Skeletal muscle tissue (tissue), 4 donors: ENCODE measurements around the gene PLCH1. TPM values are rescaled to one million over a fixed set of nuclear protein-coding genes. Genes with fewer than 3 reads are reported as not detected.

Experiments
- H3K27ac ChIP-seq: one replicate; pipeline ENCODE4 v1.7.0; 2013; ENCODE audit warnings: mild to moderate bottlenecking, low read depth, low read length, inconsistent platforms
- H3K27me3 ChIP-seq, 3 donors: one replicate each; pipeline ENCODE4 v1.7.0; 2013; ENCODE audit warnings: low read length in 3 of 3; ENCODE audit not compliant: control insufficient read depth in 3 of 3, insufficient read depth in 3 of 3
- H3K36me3 ChIP-seq, 3 donors: one replicate each; pipeline ENCODE4 v1.7.0; 2013; ENCODE audit warnings: low read length in 3 of 3; ENCODE audit not compliant: control insufficient read depth in 3 of 3, insufficient read depth in 3 of 3
- H3K4me1 ChIP-seq, 3 donors: one replicate each; pipeline ENCODE4 v1.7.0; 2013; ENCODE audit warnings: low read length in 3 of 3, mild to moderate bottlenecking in 3 of 3; ENCODE audit not compliant: control insufficient read depth in 3 of 3, insufficient read depth in 3 of 3
- H3K4me3 ChIP-seq, 3 donors: one replicate each; pipeline ENCODE4 v1.7.0; 2013; ENCODE audit warnings: low read length in 3 of 3
- H3K9ac ChIP-seq, 3 donors: one replicate each; pipeline ENCODE4 v1.7.0; 2013; ENCODE audit warnings: low read length in 3 of 3, mild to moderate bottlenecking in 3 of 3, moderate library complexity in 2 of 3, low read depth in 1 of 3
- H3K9me3 ChIP-seq, 3 donors: one replicate each; pipeline ENCODE4 v1.7.0; 2013; ENCODE audit warnings: low read length in 3 of 3; ENCODE audit not compliant: control insufficient read depth in 3 of 3
- total RNA-seq: library from RNA; depleted of rRNA; stranded (reverse); fragments of >200 nt; gene quantifications from one replicate; pipeline ENCODE4 v1.2.3, GENCODE V29; 2014
- donor health status: Osteomylitis.

PLCH1 gene
- total RNA-seq, 1 donor from 2014 or later = 0.52 TPM

DNA sequence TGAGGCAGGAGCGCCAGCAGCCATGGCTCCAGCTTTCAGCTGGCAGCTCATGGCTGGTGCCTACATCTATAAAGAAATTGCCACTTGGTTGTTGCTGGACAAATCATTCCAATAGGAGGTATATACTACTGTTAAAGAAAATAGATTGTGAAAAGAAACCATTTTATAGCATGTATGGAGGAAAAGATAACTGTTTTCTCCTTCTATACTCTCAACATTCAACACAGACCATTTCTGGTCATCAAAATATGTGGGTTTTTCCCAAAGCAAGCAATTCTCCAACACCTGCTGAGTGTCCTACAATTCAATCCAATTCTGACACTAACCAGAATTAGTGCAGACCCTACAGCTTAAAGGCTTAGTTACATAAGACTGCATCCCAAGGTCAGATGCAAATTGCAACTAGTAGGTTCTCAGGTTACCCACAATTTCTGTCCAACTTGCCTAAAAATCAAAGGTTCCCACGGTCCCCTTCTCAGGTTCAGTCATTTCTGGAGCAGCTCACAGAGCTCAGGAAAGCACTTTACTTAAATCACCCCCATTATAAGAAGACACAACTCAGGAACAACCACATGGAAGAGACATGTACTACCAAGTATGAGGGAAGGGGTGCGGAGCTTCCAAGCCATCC lies 409.0 kb downstream of the PLCH1 start:
- Histone ChIP-seq H3K4me1 (no peaks in the 10 kb centered on the region), H3K9ac (no peak overlapping the region), H3K36me3 (no peaks in the 10 kb centered on the region), H3K27me3 (no peaks in the 10 kb centered on the region), H3K9me3 (no peaks in the 10 kb centered on the region), H3K27ac (no peak overlapping the region), H3K4me3 (no peak overlapping the region)

DNA sequence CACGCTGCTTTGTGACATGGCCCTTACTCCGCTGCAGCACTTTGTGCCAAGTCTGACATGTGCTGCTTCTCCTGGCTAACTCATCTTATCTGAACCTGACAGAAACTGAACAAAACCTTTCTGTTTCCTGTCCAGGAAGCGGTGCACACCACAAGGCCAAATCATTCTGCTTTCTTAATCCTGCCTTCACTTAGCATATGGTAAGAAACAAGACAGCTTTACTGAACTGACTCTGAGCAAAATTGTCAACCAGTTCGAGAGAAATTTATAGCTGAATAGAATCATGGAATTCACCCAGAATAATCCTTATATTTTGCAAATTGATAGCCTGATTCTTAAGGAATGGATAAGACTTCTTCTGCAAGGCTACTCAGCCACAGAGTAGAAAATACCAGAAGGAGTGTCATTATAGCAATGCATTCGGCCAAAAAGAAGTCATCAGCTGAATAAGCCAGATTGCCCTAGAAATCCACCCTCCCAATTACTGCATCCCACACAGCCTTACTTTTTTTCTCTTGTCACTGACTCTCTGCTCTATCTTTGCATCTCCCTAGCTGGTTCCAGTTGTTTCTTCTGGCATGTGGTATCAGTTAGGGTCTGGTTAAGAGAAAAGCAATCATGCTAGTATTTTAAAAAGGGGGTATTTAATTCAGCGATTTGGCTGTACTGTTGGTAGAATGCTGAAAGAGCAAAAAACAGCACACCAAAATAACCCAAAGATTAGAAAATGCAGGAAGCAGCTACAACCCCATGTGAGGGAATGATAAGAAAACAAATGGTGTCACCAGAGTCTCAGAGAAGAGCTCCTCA lies 409.8 kb downstream of the PLCH1 start:
- Histone ChIP-seq H3K9ac (no peak overlapping the region), H3K4me3 (no peak overlapping the region), H3K9me3 (no peaks in the 10 kb centered on the region), H3K4me1 (no peaks in the 10 kb centered on the region), H3K27ac (no peak overlapping the region), H3K36me3 (no peaks in the 10 kb centered on the region), H3K27me3 (no peaks in the 10 kb centered on the region)

DNA sequence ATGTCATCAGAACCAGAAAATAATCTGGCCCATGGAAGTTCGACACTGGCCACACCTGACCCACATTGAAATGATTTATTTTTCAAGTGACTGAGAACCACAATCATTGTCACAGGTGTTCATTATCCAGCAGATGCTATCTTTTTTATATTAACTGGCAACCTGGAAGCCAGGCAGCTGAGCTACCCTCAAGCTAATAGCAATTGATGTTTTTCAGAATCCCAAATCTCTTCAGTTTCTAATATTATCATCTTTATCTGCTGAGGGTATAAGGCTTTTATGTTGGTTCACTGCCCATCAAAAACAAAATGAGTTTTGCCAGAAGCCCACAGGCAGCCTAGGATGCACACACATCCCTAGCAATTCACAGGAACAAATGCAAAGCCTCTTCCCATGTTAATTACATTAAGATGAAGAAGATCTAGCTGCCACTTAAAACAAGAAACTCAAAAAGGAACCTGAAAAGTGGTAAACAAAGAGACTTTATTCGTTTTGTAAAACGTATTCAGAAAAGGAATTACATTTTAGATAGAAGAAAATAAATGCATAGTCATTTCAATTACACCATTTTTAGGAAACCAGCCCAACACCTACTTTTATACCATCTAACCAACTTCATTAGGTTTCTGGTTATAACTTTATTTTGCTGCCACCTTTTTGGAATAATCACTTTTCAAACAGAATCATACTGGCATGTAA lies 410.5 kb downstream of the PLCH1 start:
- H3K27ac ChIP-seq = no peak overlapping the region
- H3K4me1 ChIP-seq = no peaks in the 10 kb centered on the region
- no peak overlapping the region for H3K9ac ChIP-seq

DNA sequence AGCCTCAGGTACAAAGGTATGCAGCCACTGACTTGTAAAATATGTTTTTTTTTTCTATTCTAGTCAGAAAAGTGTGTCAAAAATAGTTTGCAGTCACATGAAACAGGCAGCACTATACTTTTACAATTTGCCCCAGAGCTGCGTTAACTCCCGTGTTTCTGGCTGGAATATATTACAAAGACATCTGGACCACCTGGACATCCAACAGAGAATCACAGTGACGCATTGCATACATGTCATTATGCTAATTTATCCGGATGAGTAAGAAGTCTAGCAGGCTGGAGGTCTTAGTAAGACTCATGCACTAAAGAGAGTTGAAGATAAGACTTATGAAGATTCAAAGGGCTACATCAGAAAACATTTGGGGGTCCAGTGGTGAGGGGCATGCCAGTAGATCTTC lies 412.2 kb downstream of the PLCH1 start:
- H3K27ac ChIP-seq = no peak overlapping the region
- no peaks in the 10 kb centered on the region for H3K27me3 ChIP-seq
- no peaks in the 10 kb centered on the region for H3K4me1 ChIP-seq
- no peaks in the 10 kb centered on the region for H3K9me3 ChIP-seq
- no peak overlapping the region for H3K9ac ChIP-seq
- H3K4me3 ChIP-seq = no peak overlapping the region
- no peaks in the 10 kb centered on the region for H3K36me3 ChIP-seq

More for the DNA sequence above, 410.5 kb downstream of the PLCH1 start:
- no peaks in the 10 kb centered on the region for H3K9me3 ChIP-seq
- no peak overlapping the region for H3K4me3 ChIP-seq
- no peaks in the 10 kb centered on the region for H3K36me3 ChIP-seq
- H3K27me3 ChIP-seq = no peaks in the 10 kb centered on the region

DNA sequence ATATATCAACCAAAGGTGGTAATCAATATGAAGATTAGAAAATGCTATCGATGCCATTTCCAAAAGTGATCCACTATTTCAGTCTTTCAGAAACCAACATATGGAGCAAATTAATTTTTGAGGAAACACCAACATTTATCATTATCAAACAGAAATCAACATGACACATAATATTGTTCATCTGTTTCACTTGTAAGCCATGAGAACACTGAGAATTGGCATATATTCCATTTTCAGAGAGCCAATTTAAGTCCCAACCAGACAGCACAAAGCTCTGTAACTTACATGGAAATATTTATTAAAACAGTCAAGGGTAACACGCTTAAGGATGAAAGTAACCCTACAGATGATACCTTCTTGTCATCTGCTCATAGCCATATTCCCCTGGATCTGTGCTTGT lies 413.8 kb downstream of the PLCH1 start:
- no peaks in the 10 kb centered on the region for H3K9me3 ChIP-seq
- H3K4me3 ChIP-seq = no peak overlapping the region
- H3K4me1 ChIP-seq = no peaks in the 10 kb centered on the region
- no peak overlapping the region for H3K27ac ChIP-seq
- H3K36me3 ChIP-seq = no peaks in the 10 kb centered on the region
- H3K27me3 ChIP-seq = no peaks in the 10 kb centered on the region
- no peak overlapping the region for H3K9ac ChIP-seq

DNA sequence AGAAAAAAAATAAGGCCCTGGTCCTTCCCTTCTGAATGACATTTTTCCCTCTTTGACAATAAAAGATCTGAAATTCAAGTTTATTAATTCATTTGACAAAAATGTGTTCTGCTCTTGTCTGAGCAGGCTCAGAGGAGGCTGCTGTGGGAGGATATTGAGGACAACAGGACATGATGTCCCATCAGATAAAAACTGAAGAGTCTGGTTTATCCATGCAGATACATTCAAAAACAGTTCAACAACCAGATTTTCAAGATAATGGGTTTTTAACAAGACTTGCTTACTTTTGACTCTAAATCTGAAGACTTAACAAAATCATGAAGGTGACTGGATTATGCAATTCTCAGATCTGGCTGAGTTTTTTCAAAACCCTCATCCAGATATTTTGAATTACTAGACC lies 414.5 kb downstream of the PLCH1 start:
- Histone ChIP-seq H3K4me1 (no peaks in the 10 kb centered on the region), H3K27me3 (no peaks in the 10 kb centered on the region), H3K9me3 (no peaks in the 10 kb centered on the region), H3K36me3 (no peaks in the 10 kb centered on the region), H3K4me3 (no peak overlapping the region), H3K9ac (no peak overlapping the region), H3K27ac (no peak overlapping the region)

DNA sequence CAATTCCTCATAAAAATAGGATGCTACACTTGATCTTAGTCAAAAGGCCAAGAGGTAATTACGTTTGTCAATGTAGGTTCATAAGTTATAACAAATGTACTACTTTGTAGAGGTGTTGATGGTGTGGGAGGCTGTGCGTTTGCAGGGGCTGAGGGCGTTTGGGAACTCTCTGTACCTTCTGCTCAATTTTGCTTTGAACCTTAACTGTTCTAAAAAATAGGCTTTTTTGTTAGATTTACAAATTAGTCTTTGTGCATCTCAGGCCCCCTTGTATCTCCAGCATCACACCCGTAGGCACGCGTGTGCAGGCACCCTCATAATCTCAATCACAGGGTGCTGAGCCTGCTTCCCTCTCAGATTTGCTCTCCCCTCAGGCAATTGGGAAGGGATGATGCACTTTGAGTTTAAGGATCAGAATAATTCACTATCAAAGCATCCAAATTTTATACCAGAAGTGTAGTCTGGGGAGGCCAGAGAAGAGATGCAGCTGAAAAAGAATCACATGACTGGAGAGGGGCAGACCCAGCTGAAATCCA lies 415.3 kb downstream of the PLCH1 start:
- no peak overlapping the region for H3K4me3 ChIP-seq
- H3K9me3 ChIP-seq = no peaks in the 10 kb centered on the region
- H3K27ac ChIP-seq = no peak overlapping the region
- H3K27me3 ChIP-seq = no peaks in the 10 kb centered on the region
- H3K4me1 ChIP-seq = no peaks in the 10 kb centered on the region
- no peak overlapping the region for H3K9ac ChIP-seq
- H3K36me3 ChIP-seq = no peaks in the 10 kb centered on the region

DNA sequence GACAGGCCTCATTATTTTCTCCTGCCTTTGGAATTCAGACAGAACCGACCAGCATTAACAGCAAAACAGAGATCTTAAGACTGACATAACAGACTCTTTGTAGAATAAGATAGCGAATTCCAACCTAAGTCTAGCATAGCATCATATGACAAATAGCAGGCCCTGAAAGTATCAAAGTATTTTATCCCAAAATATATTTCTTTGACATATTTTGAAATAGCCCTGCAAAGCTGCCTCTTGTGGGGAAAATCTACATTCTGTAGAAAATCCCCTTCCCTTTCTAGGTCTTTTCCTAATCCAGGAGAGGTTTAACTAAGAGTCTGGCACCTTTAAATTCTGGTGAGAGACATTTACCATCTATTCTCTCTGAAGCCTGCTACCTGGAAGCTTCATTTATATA lies 417.0 kb downstream of the PLCH1 start:
- no peaks in the 10 kb centered on the region for H3K27me3 ChIP-seq
- no peak overlapping the region for H3K4me3 ChIP-seq
- H3K4me1 ChIP-seq = no peaks in the 10 kb centered on the region
- no peak overlapping the region for H3K27ac ChIP-seq
- H3K9ac ChIP-seq = no peak overlapping the region
- no peaks in the 10 kb centered on the region for H3K9me3 ChIP-seq
- no peaks in the 10 kb centered on the region for H3K36me3 ChIP-seq

DNA sequence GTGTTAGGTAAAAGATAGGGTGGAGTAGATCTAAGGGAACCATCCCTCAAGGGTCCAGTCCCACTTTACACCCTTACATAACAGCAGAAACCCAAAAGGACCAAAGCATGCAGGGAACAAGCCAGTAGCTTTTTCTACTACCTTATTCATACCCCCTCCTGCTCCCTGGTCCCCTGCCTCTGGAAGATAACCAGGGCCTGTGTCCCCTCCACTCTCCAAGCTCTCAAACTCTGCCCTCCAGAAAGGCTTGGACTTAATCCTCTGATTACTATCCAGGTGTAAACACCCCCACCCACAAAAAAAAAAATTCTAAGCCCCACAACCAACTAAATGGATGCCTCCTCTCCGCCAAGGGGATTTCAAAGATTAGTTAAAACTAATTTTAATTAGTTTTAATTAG lies 417.4 kb downstream of the PLCH1 start:
- Histone ChIP-seq H3K27ac (no peak overlapping the region), H3K27me3 (no peaks in the 10 kb centered on the region), H3K4me3 (no peak overlapping the region), H3K9me3 (no peaks in the 10 kb centered on the region), H3K36me3 (no peaks in the 10 kb centered on the region), H3K4me1 (peaks cover 0 to under 1% (median 0%) of the 10 kb centered on the region in 3 donors), H3K9ac (no peak overlapping the region)

DNA sequence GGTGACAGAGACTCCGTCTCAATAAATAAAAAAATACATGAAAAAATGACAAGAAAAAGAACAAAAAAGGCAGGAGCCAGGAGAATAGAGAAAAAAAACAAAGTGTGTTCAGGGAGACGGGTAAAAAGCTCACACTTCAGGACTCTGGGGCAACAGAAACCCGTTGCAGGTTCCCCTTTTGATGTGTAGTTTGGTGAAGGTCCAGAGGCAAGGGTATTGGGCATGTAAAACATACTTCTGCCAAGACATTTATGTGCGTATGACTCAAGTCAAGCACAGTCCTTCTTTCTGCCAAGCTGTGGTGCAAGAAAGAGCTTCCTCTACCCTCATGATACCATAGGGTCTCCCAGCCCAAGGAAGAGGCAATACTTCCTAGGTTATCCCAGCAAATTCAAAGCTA lies 418.0 kb downstream of the PLCH1 start:
- Histone ChIP-seq H3K36me3 (no peaks in the 10 kb centered on the region), H3K4me1 (peaks cover 0 to 6% (median 2%) of the 10 kb centered on the region in 3 donors), H3K27ac (no peak overlapping the region), H3K9ac (no peak overlapping the region), H3K27me3 (no peaks in the 10 kb centered on the region), H3K9me3 (no peaks in the 10 kb centered on the region), H3K4me3 (no peak overlapping the region)
